H1 (cell line): Measurements from ENCODE around the gene SECTM1. TPM values are rescaled to one million over a fixed set of nuclear protein-coding genes. Genes with fewer than 3 reads are reported as not detected.

ENCODE experiments used
- BRCA1 ChIP-seq: IDR thresholded peaks from 2 replicates; pipeline ENCODE4 v1.6.1; 2012; ENCODE audit warnings: low read depth, low read length, improper control_type of control experiment
- CTBP2 ChIP-seq: IDR thresholded peaks from 2 replicates; pipeline ENCODE4 v1.7.0; 2011; ENCODE audit warnings: borderline replicate concordance, mild to moderate bottlenecking, moderate library complexity, mixed read lengths, low read length; ENCODE audit not compliant: insufficient read depth, insufficient read length
- E2F6 ChIP-seq: IDR thresholded peaks from 2 replicates; pipeline ENCODE4 v1.6.1; 2012; ENCODE audit warnings: inconsistent platforms
- EZH2 ChIP-seq: fragments of 200-600 bp; sonication (generic); IDR thresholded peaks from 2 replicates; pipeline ENCODE4 v1.7.1; 2012; ENCODE audit warnings: low read depth, mild to moderate bottlenecking, moderate library complexity, low read length, inconsistent platforms; ENCODE audit not compliant: severe bottlenecking
- HDAC6 ChIP-seq: IDR thresholded peaks from one replicate; pipeline ENCODE4 v1.7.1; 2012; ENCODE audit warnings: low read depth, mild to moderate bottlenecking, inconsistent platforms, low read length, moderate library complexity
- KDM1A ChIP-seq: fragments of 200-600, 300-600 bp; sonication (generic); IDR thresholded peaks from 2 replicates; pipeline ENCODE4 v1.7.1; 2016; ENCODE audit warnings: mild to moderate bottlenecking, low read length, borderline replicate concordance
- KDM4A ChIP-seq: IDR thresholded peaks from one replicate; pipeline ENCODE4 v1.7.1; 2012; ENCODE audit warnings: low read depth, mild to moderate bottlenecking, moderate library complexity, low read length, inconsistent platforms; ENCODE audit not compliant: severe bottlenecking
- MAX ChIP-seq: IDR thresholded peaks from 2 replicates; pipeline ENCODE4 v1.6.1; 2012; ENCODE audit warnings: inconsistent platforms
- PHF8 ChIP-seq: fragments of 200-600 bp; sonication (generic); conservative IDR thresholded peaks from 2 replicates; pipeline ENCODE4 v1.7.1; 2012; ENCODE audit warnings: low read depth, mild to moderate bottlenecking, inconsistent platforms, low read length, moderate library complexity
- RAD21 ChIP-seq, 2 experiments: IDR thresholded peaks in 1 of 2; conservative IDR thresholded peaks in 1 of 2; 2 replicates each; pipeline ENCODE4 v1.6.1; 2011; ENCODE audit warnings: low read depth in 2 of 2, low read length in 2 of 2, improper control_type of control experiment in 1 of 2, inconsistent platforms in 1 of 2, mild to moderate bottlenecking in 1 of 2, moderate library complexity in 1 of 2
- RBBP5 ChIP-seq: IDR thresholded peaks from 2 replicates; pipeline ENCODE4 v1.7.1; 2012; ENCODE audit warnings: low read depth, mild to moderate bottlenecking, inconsistent platforms, low read length, moderate library complexity, borderline replicate concordance
- SIX5 ChIP-seq: IDR thresholded peaks from 2 replicates; pipeline ENCODE4 v1.6.1; 2011; ENCODE audit warnings: mild to moderate bottlenecking, low read depth, low read length
- YY1 ChIP-seq: IDR thresholded peaks from 2 replicates; pipeline ENCODE4 v1.6.1; 2011; ENCODE audit warnings: low read depth, mild to moderate bottlenecking, low read length
- polyA plus RNA-seq, 7 experiments: library from polyadenylated mRNA; depleted of rRNA in 3 of 7; stranded (reverse) in 5 of 7; unstranded in 2 of 7; fragments of >200 nt in 5 of 7; fragments of 200-250 nt in 2 of 7; gene quantifications; 1 replicate in 5 of 7; 2 replicates in 1 of 7; 4 replicates in 1 of 7; pipeline versions ENCODE4 v1.2.1 to v1.2.3, GENCODE V29; 2011 to 2013; ENCODE audit warnings: missing spikeins in 2 of 7, mixed read lengths in 2 of 7
- total RNA-seq: library from RNA; stranded (reverse); fragmentation: NEBNext Ultra II Directional; extraction: Animal tissue kit (Norgen Biotek cat#: 25700); gene quantifications from 2 replicates; pipeline ENCODE4 v1.2.1, GENCODE V29; 2021
- TF ChIP-seq, protein P1 (sequence below): IDR thresholded peaks from 2 replicates; pipeline ENCODE4 v1.6.1; 2011; ENCODE audit warnings: low read length, improper control_type of control experiment

Gene SECTM1
- total and polyA plus RNA-seq, 2 of the 8 experiments (the other 6 are each of a cell fraction or from before 2014, with no cell fraction given), result 0.20 to 0.65 TPM

DNA sequence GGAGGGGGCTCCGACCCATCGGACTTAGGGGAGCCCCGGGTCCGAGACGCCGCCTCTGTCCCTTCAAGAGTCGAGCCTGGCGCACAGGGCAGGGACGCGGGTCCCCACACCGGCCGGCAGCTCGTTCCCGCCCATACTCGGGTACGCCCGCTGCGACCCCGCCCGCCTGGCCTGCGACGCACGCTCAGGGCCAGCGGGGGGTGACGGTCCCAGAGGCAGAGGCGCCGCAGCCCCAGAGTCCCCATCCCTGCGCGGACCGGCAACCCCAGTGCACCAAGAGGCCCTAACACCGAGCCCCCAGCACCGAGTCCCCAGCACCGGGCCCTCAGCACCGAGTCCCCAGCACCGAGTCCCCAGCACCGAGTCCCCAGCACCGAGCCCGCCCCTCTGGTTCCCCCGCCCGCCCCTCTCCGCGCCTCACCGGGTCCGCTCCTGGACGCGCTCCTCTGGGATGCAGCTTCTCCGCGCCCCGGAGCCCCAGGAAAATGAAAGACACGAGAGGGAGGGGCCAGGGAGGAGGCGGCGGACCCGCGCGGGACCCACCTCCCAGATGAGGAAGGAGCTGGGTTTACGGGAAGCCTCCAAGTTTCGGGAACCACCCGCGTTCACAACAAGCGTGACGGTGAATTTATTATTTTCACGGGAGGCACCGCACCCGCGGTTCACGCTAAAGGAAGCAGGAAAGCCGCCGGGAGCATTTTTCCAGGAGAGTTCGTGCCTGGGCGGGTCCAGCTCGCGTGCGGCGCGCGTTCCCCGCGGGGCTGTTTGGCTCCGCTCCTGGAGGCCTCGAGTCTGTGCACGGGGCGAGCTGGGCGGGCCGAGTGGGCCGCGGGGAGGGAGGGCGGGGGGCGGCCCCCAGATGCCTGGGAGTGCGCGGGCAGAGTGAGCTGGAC lies at the start of gene SECTM1 (continued):
- peak; percentile 86 for TF ChIP-seq E2F6
- TF ChIP-seq, protein P1, sequence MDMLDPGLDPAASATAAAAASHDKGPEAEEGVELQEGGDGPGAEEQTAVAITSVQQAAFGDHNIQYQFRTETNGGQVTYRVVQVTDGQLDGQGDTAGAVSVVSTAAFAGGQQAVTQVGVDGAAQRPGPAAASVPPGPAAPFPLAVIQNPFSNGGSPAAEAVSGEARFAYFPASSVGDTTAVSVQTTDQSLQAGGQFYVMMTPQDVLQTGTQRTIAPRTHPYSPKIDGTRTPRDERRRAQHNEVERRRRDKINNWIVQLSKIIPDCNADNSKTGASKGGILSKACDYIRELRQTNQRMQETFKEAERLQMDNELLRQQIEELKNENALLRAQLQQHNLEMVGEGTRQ, result no peak
- peak; percentile 50 for TF ChIP-seq EZH2
- TF ChIP-seq RAD21 (IDR thresholded peaks at IDR 0.05 in 1 of 2, conservative IDR thresholded peaks at IDR 0.05 in 1 of 2; ENCODE audit: low read depth in 2 of 2, low read length in 2 of 2), result no peak
- TF ChIP-seq KDM4A, result peak; percentile 54
- TF ChIP-seq RBBP5, result no peak
- TF ChIP-seq SIX5, result no peak
- peak; percentile 46; the same call in 1 of the 2 replicates for TF ChIP-seq MAX
- no peak for TF ChIP-seq YY1
- no peak for TF ChIP-seq KDM1A
- no peak for TF ChIP-seq PHF8
- no peak for TF ChIP-seq CTBP2
- no peak for TF ChIP-seq BRCA1
- TF ChIP-seq HDAC6, result no peak
